Measurements from ENCODE around the gene TBC1D14.
"Not testable (repeated sequence)": the region's sequence is repeated elsewhere in the genome, so short reads cannot be mapped to it uniquely, and the experiment has no call there.

Gene TBC1D14

GRCh38 chr4:7073526-7074390 is 164.1 kb downstream of the TBC1D14 start:
- no peak overlapping the region for H3K27ac ChIP-seq
- no peak for TF ChIP-seq CTCF (conservative IDR thresholded peaks at IDR 0.05)

DNA sequence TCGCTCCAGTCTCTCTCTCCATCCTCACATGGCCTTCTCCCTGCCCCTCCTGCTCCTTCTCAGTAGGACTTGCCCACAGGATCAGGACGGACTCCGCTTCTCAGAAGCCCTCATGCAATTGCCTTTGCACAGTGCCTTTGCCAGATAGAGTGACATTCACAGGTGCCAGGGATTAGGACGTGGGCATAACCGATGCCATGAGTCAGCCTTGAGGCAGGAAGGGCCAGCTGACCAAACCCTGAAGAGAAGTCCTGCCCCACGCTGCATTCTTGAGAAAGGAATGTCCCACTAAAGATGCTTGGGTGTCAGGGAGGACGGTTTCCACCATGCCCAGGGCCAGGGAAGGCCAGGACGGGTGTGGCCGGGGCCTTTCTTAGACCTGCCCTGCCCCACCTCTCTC is 164.8 kb downstream of the TBC1D14 start:
- no peak for TF ChIP-seq CTCF (conservative IDR thresholded peaks at IDR 0.05)
- no peak overlapping the region for H3K27ac ChIP-seq

- no peak overlapping the region for H3K27ac ChIP-seq
- TF ChIP-seq CTCF (conservative IDR thresholded peaks at IDR 0.05): no peak
Measured at GRCh38 chr4:7075962-7076695, 166.5 kb downstream of the TBC1D14 start.

GRCh38 chr4:7076696-7077082 is 167.1 kb downstream of the TBC1D14 start:
- H3K27ac ChIP-seq: no peak overlapping the region
- no peak for TF ChIP-seq CTCF (conservative IDR thresholded peaks at IDR 0.05)

DNA sequence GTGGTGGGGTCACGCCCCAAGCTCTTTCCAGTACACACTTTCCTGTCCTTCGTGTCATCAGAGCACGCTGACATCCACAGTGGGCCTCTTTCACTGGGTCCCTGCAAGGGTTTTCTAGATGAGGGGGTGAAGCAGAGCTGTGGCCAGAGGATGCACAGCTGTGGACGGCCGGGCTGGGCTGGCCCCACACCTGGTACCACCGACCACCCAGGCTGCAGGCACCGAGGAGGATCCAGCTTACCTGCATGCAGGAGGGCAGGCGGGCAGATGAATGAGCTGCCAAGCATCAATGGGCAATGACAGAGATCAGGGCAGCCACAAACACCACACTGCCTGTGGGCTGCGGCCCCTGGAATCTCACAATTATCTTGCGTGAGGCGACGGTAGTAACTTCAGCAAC is 167.7 kb downstream of the TBC1D14 start:
- TF ChIP-seq CTCF (conservative IDR thresholded peaks at IDR 0.05): no peak
- no peak overlapping the region for H3K27ac ChIP-seq

DNA sequence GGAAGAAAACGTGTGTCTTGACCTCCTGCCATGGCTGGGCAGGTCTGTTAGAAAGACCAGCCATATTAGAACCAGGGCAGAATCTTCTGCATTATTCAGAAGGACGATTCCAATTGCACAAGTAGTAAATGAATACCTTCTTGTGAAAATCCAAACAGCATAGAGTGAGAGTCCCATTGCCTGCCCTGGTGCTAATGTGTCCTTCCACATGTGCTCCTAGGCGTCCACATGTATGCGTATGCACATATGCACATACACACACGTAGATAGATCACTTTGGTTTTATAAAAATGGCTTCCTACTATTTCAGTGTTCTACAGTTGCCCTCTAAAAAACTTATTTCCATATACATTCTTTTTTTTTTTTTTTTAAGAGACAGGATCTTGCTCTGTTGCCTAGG is 168.4 kb downstream of the TBC1D14 start:
- no peak overlapping the region for H3K27ac ChIP-seq
- TF ChIP-seq CTCF (conservative IDR thresholded peaks at IDR 0.05): no peak

DNA sequence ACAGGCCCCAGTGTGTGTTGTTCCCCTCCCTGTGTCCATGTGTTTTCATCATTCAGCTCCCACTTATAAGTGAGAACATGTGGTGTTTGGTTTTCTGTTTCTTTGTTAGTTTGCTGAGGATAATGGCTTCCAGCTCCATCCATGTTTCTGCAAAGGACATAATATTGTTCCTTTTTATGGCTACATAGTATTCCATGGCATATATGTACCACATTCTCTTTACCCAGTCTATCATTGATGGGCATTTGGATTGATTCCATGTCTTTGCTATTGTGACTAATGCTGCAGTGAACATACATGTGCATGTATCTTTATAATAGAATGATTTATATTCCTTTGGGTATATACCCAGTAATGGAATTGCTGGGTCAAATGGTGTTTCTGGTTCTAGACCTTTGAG is 169.9 kb downstream of the TBC1D14 start:
- not testable (repeated sequence) for H3K27ac ChIP-seq

DNA sequence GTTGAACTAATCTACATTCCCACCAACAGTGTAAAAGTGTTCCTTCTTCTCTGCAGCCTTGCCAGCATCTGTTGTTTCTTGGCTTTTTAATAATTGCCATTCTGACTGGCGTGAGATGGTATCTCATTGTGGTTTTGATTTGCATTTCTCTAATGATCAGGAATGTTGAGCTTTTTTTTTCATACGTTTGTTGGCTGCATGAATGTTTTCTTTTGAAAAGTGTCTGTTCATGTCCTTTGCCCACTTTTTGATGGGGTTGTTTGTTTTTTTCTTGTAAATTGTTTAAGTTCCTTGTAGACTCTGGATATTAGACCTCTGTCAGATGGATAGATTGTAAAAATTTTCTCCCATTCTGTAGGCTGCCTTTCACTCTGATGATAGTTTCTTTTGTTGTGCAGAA is 170.3 kb downstream of the TBC1D14 start:
- H3K27ac ChIP-seq: not testable (repeated sequence)

All from VCaP (cell line).